ENCODE results near the gene IQCH.
"Not testable (repeated sequence)": the region's sequence is repeated elsewhere in the genome, so short reads cannot be mapped to it uniquely, and the experiment has no call there.

- not testable (repeated sequence) for TF ChIP-seq CTCF (IDR thresholded peaks at IDR 0.05; ENCODE audit: low read length); EZH2 (IDR thresholded peaks at IDR 0.05; ENCODE audit: borderline replicate concordance, low read length)
Measured at GRCh38 chr15:67285625-67286024, 31.0 kb downstream of the IQCH start.
